CD4-positive, alpha-beta T cell treated with Interferon alpha-2 for 1 hour (primary cell): Measurements from ENCODE around the gene CACNA1C.

Experiments used
- DNase-seq, 2 donors: peaks; one replicate each; pipeline ENCODE4 v3.0.0-alpha.2; 2020 to 2022

The CACNA1C gene

DNA sequence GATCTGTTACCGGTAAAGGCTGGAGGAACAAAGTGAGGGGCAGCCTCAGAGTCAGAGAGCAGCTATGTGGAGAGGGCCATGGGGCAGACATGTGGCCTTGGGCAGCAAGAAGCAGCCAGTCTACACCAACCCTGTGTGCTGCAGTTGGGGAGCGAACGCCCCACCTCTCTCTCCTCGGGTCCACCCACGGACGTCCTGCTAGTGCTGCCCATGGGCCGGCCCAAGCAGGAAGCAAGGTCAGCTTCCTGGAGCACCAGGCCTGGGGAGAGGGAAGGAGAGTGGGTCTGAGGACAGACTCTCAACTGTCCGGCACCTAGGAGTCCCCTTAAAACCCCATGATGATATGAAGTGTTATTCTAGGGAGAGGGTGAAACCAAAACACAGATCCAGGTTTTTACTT is 487.2 kb downstream of the CACNA1C start:
- DNase-seq = no peak

DNA sequence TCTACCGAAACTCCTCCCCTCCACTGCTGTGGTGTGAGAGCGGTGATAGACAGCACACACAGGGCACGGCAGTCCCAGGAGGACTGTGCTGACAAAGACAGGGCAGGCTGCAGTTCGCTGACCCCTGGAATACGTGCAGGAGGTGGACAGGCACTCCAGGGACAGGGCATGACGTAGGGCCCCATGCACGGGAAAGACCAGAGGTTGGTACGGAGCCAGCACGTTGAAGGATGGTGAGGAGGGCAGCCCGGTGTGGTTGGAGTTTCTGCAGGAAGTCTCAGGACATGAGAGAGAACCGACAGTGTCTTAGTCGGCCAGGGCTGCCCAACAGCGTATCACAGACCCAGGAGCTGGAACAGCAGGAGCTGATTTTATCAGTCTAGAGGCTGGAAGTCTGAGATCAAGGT is 487.8 kb downstream of the CACNA1C start:
- no peak for DNase-seq

DNA sequence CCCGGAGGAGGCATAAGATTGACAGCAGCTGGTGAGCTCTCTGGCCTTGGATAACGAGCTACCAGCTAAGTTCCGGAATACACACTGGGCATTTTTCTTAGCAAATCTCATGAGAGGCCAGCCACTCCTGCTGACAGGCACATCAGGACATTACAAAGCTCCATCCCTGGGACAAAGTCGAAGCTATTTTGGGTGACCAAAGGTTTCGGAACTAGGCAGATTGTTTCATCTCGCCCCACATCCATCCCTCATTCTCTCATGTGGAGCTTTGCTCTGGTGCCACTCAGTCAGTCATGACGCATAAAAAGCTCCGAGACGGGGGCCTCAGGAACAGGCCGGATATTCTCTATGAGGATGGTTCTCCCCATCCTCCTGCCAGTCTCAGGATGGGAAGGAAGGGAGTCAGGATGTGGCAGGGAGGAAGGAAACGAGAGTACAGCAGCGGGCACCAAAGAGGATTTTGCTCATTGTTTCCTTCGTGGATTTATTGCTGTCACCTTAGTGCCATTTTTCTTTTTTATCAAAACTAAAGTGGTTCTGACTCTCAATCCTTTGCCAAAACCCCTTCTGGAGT is 488.9 kb downstream of the CACNA1C start:
- no peak for DNase-seq

DNA sequence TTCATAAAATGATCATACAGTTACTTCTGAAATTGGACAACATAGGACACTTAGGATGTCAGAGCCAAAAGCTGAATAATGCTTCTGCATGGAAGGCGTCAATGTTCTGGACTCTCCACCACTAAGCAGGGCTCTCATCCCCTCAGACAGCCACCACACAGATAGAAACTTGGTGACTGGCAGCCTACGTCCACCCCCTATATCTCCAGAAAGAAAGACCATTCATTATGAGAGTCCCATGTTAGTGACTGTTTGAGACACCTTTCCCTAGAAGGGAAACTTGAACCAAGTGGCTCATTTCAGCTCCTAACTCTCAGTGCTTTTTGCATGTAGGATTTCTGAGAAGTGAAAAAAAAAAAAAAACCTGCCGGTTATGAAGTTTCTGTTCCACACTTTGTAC is 491.0 kb downstream of the CACNA1C start:
- no peak for DNase-seq

DNA sequence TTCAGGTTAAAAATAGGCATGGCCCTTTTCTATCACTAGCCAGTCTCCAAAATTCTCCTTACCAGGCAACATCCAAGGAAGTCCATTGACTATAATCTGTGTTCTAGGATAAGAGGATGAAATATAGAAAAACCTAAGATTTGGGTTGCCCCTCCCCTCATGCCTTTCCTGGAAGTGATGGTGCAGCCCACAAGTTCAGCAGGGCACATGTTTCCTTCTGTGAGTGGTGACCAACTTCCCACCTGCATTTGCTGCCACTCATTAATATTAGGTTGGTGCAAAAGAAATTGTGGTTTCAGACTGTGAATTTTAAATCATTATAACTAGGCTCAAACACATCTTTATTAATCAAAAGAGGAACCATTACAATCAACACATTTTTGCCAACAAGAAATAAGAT is 491.4 kb downstream of the CACNA1C start:
- DNase-seq = no peak

DNA sequence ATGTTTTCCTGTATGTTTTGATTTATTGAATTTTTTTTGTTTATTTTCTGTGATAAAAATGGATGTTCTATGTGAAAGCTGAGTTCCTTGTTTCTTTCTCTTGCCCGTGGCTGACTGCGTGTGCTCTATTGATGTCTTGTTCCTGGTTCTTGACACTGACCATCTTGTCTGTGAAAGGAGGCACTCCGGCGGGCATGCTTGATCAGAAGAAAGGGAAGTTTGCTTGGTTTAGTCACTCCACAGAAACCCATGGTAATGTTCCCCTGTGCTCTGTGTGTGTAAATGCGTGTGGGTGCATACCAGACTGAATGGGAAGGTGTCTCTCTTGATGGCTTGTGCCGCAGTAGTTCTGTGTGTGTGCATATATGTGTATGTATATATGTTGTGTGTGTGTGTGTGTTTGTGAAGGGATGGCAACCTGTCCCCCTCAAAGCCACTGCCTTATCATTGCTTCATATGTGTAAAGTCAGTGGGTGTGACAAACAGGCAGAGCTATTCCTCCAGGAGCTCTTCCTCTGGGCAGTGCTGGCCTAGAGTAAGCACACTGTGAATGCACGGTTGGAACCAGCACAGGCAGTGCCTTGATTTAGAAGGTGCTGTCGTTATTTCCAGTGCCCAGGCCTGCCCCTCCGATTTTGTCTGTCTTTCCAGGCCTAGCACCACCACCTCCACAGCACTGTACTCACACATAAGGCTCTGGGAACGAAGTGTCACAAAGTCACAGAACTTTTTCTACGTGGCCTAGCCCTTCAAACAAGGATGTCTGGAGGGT is 494.7 kb downstream of the CACNA1C start:
- peak in 1 of 2 donors; percentile 29 for DNase-seq

DNA sequence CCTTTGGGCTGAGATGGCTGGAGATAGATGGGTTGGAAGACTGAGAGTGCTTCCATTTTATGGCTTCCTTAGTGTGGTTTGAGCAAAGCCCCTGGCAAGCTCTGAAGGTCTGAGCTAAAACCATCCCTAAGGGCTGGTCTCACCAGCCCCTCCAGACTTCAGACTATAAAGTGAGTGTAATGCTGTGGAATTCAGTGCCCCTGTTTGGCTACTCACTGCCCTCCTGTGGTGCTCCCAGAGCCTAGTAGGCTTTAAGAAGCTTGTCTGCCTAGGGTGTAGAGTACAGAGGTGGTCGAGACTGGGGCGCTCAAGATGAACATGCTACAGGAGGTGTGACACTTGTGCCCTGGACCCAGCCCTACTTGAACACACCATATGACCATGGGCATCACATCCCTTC is 495.3 kb downstream of the CACNA1C start:
- DNase-seq = no peak

DNA sequence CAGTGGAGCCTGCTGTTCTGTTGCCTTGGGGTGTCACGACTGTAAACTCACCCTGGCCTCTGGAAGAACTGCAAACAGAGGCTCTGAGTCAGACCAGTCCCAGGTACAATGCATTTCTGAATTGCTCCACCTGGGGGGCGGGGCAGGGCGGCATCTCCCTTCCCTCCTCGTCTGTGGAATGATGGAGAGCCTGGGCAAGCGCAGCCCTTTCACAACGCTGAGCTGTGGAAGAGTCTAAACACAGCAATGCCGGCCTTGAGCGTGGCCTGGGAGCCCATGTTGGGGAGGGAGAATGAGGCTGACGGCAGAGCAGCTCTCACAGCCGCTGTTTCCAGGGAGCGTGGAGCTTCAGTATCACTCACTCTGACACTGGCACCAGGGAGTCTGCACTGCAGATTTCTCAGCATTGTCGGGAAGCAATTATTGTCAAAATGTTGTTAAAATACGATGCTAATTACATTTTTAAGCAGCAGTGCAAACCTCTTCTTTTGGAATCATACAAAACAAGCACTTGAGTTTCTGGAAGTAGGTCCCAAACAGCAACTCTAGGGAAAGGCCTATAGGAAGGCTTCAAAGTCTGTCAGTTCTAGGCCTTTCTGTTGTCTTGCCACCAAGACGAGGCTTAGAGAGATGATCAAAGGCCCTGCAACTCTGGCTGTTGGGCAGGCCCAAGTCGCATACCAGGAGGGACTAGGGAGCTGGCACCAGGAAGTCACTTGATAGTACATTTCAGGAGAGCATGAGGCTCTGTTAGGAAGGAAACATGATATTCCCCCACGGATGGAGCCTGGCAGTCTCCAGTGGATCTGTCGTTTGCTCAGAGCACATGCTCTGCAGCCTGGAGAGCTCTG is 498.0 kb downstream of the CACNA1C start:
- no peak for DNase-seq

DNA sequence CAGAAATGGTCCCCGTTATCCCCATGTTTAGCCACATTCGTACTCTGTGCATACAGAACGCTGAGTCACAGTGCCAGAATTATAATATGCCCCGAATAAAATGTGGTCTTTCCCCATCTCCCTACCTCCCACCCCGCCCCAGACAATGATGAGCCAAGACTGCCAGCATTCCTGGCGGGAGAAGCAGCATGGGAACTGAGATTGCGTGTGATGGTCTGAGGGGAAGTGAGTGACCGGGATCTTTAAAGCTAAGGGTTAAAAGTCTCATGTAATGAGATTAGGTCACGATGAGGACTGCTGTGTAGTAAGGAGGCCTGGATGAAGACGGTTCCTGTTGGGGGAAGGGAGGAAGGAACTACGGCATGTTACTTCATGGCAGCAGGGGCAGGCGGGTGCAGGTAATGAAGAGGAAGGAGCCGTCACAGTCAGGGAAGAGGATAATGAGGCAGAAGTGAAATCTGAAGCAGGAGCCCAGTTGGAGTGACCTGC is 498.7 kb downstream of the CACNA1C start:
- DNase-seq = peak in 1 of 2 donors; percentile 11

DNA sequence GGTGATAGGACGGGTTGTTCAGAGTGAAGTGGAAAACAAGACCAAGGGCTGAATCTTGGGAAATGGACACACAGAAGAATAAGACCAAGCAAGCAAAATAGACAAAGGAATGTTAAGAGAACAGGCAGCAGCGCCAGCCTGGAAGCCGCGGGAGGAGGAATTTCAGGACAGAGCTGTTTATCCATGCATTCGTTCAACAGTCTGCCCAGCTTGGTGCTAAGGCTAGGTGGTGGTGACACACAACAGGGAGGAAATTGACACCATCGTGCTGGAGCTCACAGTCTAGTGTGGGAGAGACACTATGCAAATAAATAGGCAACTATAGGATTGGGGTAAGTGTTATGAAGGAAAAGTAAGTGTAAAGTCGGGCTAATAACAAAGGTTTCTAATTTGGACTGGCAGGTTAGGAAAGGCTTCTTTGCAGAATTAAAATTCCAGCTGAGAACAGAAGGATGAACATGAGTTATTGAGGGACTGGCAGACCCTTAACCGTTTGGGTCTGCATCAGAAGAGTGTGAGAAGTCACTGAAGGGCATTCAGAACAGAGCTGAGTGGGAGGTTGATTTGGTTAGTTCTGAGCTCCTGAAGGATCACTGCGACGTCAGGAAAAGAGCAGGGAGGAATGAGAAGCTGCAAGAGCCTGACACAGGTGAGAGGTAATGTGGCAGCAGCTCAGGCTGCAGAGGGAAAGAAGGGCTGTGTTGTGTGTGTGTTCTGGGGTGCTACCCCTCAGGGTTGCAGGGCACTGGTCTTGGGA is 499.4 kb downstream of the CACNA1C start:
- DNase-seq = no peak

DNA sequence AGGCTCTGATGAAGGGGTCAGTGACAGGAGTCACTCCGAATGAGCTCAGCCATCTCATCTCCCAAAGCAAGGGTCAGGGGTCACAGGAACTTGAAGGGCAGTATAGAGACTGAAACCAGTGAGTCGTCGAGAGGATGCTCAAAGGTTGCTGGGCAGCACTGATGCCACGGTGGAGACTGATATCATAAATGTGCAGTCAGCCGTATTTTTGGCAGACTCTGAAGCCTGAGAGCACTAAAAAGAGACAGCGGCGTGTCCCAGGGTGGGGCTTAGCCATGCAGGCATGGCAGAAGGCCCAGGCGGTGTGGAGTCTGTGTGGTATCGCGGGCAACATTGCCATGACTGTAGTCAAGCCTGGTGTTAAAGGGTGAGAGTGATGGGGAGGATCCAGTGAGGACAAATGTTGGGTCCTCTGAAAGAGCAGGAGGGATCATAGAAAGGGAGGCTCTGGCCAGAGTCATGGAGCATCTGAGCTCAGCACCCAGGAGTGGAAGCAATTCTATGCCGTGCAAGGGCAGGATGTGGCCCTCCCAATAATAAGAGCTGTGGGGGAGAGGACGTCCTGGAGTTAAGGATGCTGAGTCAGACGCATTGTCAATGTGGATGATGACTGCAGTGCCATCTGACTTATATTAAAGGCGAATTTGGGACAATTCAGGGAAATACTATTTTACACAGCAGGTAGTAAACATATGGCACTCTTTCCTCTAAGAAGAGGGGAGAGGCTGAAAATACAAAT is 500.8 kb downstream of the CACNA1C start:
- DNase-seq = no peak

DNA sequence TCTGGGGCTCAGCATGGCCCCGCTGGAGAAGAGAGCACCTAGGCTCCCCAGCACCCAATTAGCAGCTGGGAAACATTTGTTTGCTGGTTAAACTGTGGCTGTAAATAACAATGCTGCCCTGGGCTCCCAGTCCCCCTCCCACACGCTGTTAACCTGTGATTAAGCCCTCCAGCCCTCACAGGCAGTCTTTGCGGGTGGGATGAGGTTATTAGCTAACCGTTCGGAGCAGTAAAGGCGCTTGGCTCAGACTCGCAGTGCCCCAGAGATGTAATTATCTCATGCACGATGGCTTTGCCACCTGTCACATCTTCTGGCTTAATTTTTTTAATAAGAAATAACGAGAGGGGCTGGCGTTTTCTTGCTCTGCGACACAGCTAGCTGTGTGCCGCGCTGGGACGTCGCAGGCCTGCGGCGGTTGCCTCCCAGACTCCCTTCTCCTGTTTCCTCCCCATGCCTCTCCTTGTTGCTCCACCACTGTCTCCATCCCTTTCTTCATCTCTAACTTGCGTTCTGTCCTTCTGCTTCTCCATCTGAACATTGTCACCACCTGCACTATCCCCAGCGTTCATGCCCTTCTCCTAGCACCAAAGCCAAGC is 502.8 kb downstream of the CACNA1C start:
- DNase-seq = no peak

DNA sequence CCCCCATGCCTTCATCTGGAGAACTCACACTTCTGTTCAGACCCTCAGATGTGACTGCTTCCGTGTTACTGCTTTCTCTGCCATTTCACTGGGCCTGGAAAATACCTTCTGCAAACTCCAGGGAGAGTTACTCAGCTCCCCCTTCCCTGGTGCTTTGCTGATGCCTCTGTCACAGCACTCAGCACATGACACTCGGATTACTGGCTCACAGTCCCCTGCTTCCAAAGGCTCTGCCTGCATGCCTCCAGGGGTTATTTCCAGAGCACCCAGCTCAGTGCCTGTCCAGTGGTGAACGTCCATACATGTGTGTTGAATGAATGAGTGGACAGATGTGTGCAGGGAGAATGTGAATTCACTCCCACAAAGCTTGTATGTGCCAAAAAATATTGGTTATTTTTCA is 504.8 kb downstream of the CACNA1C start:
- DNase-seq = no peak

DNA sequence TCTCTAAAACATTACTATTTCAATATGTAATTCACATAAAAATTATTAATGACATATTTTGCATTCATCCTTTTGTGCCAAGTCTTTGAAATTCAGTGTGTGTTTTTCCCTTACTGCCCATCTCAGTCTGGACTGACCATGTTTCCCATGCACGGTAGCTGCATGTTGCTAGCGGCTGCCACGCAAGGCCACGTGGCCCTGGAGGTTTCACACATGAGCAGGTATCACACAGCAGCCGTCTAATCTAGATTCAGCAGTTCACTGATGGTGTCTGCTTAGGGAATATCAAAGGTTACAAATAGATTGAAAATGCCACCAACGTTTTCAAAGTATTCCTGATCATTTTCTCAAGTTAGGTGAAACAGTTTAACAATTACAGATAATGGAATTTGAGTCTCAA is 507.1 kb downstream of the CACNA1C start:
- no peak for DNase-seq

DNA sequence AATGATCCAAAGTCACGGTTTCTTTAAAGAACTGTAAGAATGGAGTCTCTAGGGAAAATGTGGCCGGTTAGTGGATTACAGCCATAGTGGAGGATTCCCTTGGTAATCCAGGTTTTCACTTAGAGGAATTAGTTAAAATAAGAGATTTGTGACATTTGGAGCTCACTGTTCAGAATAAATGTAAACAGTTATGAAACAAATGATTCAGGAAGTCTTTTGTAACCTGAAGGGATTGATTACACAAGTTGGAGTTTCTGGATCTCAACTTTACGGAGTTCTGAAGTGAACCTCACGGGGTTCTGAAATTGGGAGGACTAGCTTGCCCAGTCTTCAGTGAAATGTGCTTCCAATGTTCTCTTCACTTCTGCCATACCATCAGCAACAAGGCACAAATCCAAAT is 507.6 kb downstream of the CACNA1C start:
- no peak for DNase-seq

DNA sequence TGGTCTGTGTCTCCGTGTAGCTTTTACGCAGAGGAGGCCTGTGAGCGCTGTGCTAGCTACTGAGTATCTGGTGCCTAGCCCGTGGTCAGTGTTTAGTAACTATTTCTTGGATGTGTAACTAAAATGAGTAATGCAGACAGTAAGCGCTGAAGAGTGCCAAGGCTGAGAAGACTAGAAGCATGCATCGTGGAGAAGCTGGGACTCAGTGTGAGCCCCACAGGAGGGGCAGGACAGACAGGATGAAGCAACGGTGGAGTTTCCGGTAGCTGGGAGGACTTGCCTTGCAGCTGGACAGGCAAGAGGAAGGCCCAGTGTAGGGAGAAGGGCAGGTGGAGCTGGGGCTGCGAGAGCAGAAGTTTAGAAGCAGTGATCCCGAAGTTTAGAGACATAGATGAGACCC is 508.6 kb downstream of the CACNA1C start:
- no peak for DNase-seq

DNA sequence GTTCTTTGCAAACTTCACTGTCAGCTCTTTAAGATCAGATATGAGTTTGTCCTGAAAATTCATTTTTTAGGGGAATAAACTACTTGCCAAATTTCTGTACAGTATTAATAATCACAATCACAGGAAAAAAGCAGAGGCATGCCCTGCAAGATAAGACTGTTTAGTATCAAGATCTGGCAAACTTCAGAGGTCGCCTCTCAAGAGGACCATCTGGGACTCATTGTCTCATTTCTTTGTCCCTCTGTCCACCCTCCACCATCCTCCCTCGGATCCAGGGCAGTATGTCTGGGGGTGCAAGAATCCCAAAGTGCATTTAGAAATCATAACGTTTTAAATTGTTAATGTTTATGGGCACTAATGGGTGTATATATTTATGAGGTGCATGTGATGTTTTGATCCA is 509.6 kb downstream of the CACNA1C start:
- no peak for DNase-seq

DNA sequence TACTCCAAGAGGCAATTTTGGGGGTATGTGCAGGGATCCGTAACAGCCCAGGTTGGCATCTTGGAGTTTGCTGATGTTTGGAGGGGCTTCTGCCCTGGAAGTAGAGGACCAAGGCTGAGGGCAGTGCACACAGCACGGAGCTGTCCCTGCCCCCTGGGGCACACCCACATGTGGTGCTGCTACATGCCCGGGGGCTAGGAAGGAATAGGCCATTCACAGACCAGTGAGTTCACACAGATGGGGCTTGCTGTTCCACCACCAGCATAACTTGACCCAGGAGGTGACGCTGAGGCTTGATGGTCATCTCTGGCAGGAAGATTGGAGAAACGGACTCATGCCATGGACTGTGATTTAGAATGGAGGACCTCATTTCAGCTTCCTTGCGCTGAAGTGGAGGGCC is 510.9 kb downstream of the CACNA1C start:
- DNase-seq = no peak

DNA sequence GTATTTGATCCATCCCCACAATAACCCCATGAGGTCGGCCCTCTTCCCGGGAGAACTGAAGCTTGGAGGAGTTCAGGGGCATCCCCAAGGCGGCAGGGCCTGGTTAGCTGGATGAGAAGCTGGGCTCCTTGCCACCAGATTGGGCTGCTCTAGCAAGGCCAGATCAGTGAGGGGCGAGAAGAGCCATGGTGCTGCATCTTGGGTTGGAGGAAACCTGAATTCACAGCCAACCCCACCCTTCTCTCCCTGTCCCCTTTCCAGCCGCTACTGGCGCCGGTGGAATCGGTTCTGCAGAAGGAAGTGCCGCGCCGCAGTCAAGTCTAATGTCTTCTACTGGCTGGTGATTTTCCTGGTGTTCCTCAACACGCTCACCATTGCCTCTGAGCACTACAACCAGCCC is 513.4 kb downstream of the CACNA1C start:
- no peak for DNase-seq

DNA sequence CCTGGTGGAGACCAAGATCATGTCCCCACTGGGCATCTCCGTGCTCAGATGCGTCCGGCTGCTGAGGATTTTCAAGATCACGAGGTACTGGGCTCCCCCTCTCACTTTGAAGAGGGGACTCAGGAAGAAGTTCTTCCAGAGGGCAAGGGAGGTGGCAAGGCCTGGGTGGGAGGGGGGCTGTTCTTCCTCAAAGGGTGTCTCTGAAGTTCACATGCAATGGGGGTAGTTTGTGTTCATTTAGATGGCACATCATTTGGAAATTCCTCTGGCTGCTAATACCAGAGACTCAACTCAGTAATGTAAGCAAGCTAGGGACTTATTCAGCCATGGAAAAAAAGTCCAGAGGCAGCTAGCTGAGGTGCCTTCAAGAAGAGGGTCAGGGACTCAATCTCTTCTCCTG is 514.9 kb downstream of the CACNA1C start:
- DNase-seq = no peak

DNA sequence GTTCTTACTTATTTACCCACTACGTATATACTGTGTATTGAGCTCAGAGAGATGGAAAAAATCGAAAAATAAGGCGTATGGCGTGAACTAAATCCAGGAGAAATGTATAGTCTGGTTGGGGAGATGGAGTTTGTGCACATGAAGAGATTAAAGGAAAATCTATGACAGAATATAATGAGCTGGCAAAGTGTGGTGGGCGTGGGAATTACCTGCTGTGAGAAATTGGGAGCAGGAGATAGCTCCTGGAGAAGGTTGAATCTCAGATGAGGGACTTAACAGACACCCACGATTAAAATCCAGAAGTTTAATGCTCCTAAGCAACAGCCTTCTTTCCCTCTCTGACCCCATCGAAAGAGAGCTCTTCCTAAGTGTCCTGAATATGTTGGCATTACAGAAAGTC is 517.8 kb downstream of the CACNA1C start:
- no peak for DNase-seq

DNA sequence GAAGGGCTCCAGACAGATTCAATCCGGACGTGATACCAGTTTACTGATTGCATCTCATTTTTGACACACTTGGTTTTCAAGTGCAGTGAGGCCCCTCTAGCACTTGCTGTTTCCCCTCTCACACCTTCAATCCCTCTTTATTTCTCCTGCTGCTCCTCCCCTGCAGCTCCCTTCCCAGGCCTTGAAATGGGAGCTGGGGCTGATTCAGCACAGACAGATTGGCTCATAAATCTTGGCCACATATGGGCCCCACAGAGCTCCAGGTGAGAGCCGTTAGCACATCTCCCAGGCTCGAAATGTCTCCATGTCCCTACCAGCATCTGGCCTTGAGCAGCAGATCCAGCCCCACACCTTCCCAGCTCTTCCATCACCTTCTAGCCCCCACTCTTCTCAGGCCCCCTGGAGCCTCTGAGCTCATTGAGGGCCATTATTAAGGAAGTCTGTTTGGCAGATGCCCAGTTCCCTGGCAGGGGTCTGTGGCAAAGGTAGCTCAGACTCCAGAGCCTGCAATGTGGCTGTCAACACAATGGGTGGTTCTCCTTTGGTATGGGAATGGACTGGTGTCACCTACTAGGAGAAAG is 521.7 kb downstream of the CACNA1C start:
- no peak for DNase-seq
